GM10266 (cell line): ENCODE results near the gene PRKG1.

Source experiments
- DNase-seq: peaks from one replicate; pipeline ENCODE4 v3.0.0; 2012; ENCODE audit errors: extremely low spot score
- CTCF ChIP-seq: IDR thresholded peaks from 2 replicates; pipeline ENCODE4 v1.5.1; 2012; ENCODE audit warnings: mild to moderate bottlenecking, low read depth; ENCODE audit not compliant: control insufficient read depth, insufficient read depth; ENCODE audit errors: missing control alignments

Gene PRKG1

GRCh38 chr10:51170518-51171245, 96.4 kb downstream of the PRKG1 start:
- no peak for DNase-seq
- TF ChIP-seq CTCF = no peak

- no peak for TF ChIP-seq CTCF
- DNase-seq = no peak
Measured at GRCh38 chr10:51171946-51172345, 97.7 kb downstream of the PRKG1 start.

GRCh38 chr10:51176976-51177695, 102.8 kb downstream of the PRKG1 start:
- TF ChIP-seq CTCF = no peak
- no peak for DNase-seq

GRCh38 chr10:51178634-51179033, 104.3 kb downstream of the PRKG1 start:
- TF ChIP-seq CTCF = no peak
- DNase-seq = no peak

GRCh38 chr10:51180141-51180540, 105.9 kb downstream of the PRKG1 start:
- DNase-seq = no peak
- TF ChIP-seq CTCF = no peak

- DNase-seq = no peak
- no peak for TF ChIP-seq CTCF
Measured at GRCh38 chr10:51183783-51184182, 109.5 kb downstream of the PRKG1 start.

GRCh38 chr10:51186361-51186760, 112.1 kb downstream of the PRKG1 start:
- no peak for DNase-seq
- no peak for TF ChIP-seq CTCF
